GM19328 (cell line): ENCODE data around the gene CASZ1.

Experiments
- ATAC-seq: cut with Tn5 transposase; IDR thresholded peaks from one replicate; pipeline ENCODE4 v1.9.1; 2021; ENCODE audit warnings: mild to moderate bottlenecking, moderate library complexity; ENCODE audit not compliant: unreplicated experiment

CASZ1 gene

DNA sequence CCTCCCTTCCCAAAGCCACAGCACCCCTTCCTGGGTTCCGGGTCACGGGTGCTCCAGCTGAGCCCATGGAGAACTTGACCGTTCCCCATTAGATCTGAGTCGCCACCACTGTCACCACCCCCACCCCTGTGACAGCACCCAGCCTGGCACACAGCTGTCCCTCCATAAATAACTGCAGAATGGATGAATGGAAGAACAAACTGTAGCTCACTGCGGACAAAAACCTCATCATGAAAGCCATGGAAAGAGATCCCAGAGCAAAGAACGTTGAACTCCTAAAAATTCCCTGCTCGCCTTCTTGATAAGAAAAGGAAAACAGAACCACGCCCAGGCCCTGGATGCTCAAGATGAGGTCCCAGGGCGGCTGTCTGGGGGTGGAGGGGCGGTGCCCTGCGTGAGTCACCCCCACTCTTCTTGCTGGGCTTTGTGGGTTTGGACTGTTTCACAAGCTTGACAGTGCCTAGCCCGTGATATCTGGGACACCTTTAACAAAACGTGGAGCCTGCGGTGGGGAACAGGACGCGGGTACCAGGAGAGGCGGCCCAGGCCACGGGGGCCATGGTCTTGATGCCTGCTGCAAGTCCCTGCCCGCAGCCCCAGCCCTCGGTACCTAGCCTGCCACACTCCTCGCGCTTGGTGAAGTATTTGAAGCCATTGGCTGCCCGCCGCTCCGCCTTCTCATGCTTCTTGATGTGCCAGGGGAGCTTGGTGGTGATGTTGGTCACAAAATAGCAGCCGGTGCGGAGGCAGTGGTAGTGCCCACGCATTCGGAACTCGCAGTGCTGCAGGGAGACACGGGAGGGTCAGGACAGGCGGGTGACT is 151.9 kb downstream of the CASZ1 start:
- no peak for ATAC-seq

DNA sequence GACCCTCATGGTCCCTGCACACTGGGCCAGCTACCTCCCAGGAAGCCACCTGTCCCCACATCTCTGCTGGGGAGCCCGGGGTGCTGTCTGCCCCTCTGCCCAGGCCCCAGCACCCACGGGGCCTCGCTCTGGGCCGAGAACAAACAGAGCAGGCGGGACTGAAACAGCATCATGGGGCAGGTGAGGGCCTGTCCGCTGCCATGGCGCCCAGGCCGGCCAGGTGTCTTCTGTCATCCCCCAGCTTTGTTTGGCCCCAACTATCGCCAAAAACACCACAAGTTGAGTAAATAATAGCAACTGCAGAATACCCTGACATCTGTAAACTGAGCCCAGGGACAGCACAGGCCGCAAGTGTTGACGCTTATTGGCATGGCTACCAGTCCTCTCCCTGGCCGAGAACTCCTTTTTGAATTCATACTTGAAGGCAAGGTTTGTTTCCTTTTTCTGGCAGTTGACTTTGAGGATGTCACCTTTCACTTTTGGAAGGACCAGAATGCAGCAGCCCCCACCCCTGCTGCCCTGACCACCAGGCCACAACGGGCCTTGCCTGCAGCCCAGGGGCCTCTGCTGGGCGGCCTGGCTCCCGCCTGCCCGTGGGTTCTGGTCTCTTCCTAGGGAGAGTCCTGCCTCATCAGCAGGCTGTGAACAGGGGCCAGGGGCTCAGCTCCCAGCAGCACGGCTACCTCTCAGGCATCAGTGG is 152.7 kb downstream of the CASZ1 start:
- ATAC-seq: no peak

DNA sequence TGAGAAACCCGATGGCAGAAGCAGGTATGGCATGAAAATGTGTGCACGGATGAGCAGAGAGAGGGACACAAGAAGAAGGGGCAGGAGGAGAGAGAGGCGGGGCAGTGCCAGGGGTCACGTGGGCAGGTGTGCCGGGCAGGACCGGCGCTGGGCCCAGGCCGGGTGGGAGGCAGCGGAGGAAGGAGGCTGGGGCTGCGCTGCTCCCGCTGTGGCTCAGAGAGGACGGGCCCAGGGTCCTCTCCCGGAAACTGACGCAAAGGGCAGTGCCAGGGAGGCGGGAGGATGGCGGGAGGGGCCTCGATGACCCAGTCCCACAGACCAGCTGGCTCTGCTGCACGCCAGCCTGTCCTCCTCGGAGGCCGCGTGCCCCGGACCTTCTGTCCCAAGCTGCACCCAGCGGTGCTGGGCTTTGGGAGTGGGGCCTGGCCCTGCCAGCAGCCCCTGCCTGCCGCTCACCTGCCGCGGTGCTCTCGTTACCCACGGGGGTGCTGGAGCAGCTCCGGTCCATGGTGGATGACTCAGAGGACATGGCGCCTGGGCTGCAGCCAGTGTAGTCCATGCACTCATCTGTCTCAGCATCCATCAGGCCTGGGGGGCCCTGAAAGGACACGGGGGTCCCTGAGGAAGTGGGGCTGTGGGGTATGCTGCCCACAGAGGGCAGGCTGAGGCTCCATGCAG is 153.9 kb downstream of the CASZ1 start:
- ATAC-seq: no peak

DNA sequence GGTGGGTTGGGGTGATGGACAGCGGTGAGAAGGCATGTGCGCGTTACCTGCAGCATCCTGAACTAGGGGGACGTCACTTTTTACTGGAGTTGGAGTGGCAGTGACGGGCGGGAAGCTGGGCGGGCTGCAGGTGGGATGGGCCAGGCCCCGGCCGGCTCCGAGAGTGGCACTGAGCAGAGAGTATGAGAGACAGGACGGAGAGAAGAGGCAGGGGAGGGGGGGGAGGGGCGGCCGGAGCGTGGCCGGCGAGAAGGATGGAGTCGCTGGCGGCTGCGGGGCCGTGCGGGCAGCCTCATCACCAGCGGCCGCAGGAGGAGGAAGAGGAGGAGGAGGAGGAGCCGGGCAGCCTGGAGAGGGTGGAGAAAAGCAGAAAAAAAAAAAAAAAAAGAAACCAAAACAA is 154.5 kb downstream of the CASZ1 start:
- no peak for ATAC-seq

DNA sequence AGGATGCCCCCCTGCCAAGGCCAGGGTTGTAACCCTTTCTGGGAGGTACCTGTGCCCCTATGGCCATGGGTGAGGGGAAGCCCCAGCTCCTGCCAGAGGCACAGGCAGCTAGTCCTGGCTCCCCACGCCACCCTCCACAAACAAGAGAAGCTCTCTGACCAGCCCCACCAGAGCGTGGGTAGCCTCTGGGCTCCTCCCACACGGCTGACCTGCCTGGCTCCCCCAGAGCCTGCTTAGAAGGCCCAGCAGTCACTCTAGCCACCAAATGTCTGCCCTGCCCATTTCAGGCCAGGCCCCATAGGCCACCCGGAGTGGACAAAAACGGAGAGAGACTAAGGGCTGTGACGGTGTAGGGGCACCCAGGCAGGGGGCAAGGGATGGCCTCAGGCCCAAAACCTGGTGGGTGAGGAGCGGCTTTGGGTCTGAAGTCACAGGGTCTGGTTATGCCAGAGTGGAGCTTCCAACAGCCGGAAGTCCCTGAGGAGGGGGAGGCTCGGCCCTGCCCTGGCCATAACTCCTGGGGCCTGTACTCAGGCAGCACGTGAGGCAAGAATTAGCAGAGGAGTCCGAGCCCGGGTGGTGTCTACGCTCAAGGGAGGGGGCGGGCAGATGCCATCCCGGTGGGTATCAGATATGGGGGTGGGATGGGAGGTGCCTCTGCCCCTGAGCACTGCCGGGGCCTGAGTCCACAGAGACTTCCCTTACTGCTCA is 155.4 kb downstream of the CASZ1 start:
- no peak for ATAC-seq

DNA sequence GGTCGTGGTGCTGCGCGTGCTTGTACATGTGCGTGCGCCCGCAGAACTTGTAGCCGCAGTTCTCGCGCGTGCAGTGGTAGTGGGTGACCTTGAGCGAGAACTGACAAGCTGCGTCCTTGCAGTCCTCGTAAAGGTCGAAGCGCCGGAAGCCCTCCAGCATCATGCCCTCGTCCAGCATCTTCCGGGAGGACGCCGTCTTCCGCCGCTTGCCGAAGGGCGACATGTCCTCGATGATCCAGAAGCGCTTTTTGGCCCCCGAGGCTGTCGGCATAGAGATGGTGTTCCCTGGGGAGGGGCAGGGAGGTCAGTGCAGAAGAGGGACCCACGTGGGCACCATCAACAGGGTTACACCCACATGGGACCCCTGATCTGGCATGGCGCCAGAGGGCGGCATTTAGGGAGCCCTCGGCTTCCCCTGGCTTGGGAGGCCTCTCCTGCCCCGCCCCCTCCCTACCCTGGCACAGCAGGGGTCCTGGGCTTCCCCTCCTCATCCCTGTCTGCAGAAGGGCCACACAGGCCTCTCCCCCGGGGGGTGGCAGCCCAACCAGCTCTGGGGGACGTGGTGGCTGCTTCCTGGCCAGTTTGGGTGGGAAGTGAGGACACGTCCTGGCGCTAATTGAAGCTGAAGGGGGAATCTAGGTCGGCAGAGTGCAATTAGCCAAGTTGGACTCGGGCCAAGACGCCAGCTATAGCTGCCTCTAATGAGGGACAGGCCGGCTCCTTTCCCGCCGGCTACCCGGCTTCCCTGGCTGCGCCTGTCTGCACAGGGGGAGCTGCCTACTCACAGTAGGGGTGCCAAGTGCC is 156.5 kb downstream of the CASZ1 start:
- ATAC-seq: no peak

DNA sequence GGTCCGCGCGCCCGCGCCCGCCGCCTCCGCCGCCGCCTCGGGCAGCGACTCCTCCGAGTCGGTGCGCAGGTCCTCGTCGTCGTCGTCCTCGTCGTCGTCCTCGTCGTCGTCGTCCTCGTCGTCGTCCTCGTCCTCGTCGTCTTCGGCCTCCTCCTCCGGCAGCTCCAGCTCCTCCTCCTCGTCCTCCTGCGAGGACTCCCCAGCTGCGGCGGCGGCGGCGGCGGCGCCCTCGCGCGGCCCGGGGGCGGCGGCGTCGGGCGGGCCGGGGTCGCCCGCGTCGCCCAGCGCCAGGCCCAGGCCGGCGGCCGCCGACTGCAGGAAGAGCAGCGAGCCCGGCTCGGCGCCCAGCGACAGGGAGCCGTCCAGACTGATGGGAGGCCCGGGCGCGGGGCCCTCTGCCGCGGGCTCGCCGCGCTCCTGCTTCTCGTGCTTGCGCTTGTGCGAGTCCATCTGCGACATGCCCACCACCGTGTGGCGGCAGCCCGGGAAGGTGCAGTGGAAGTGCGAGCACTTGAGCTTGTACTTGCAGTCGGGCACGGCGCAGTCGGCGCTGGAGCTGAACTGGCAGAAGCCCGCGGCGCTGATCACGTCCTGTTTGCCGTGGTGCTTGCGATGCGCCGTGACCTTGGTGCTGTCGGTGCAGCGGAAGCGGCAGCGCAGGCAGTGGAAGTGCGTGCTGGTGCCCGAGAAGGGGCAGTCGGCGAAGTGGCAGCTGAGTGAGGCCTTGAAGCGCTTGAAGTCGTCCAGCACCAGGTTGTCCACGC is 157.3 kb downstream of the CASZ1 start:
- ATAC-seq: no peak

DNA sequence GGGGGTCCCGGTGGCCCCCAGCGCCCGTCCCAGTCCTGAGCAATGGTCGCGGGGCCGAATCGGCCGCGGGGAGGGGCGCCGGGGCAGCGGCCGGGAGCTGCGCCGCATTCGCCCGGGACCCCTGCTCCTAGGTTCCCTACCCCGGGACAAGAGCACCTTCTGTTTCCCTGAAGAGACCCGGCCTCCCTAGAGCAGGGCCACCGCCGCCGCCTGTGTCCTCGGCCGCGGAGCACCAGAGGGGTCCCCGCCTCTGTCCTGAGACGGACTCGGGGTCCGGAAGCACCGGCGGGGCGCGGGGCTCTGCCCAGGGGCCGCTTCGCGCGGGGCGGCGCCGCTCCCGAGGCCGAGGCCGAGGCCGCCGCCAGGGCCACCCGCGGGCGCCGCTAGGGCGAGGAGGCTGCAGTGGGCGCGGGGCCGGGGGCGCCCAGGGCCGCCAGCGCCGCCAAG is 157.9 kb downstream of the CASZ1 start:
- no peak for ATAC-seq

DNA sequence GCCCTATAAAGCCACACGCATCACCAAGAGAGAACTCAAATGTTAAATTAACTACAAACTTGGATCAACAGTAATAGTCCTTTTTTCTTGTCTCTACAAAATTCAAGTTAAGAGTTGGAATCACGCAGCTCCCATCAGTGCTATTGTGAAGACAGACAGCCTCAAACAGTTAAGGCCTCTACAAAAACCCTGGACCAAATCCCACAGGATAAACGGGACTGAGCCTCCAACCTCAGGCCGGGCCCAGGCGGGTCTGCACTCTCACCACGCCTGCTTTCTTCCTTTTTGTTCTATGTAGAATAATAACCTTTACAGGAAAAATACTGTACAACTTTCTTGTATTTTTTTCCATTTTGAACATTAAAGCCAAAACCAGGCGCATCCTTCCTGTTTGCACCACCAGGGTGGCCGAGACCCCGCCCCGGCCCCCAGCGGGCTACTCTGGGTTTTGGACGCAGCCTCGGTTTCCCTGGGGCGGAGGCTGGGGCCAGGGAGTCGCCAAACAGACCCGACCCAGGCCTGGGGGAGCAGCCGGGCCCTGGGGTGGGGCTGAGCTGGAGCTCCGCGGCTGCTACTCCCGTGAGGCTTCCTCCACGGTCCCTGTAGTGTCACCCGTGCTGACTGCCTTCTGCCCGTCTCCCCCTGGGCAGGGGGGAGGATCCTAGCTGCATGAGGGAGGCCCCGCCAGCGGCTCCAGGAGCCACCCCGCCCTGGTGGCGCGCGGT is 158.4 kb downstream of the CASZ1 start:
- no peak for ATAC-seq

DNA sequence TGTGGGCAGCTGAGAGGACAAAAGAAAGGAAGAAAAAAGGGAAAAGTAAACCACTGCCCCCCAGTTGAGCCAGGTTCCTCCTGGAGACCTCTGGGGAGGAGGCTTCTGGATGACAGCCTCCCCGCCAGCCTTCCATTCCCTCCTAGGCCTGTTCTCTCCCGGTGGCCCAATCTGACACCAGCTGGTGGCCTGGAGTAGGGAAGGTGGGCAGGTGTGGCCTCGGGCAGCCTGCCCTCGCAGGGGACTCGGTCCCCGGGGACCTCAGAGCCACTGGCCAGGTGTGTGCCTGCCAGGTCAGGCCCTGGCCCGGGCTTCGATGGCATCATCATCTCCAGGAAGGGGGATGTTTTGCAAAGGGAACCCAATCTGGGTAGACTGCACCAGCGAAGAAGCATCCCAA is 159.0 kb downstream of the CASZ1 start:
- ATAC-seq: no peak

DNA sequence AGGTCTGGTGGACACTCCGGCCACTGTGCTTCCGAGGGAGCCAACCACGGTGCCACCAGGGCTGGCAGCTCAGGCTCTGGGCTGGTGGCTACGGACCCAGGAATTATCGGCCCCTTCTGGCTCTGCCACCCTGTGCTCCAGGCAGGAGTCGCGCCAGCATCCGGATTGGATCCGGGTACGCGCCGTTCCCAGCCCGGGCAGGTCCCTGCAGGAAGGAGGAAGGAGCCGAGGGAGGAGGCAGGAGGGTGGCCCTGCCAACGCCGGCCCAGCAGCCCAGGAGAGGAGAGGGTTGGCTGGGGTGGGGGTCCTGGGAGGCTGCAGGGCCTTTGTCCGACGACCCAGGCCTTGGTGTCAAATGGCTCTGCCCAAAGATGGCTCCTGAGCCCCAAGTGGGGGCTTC is 160.5 kb downstream of the CASZ1 start:
- ATAC-seq: no peak

DNA sequence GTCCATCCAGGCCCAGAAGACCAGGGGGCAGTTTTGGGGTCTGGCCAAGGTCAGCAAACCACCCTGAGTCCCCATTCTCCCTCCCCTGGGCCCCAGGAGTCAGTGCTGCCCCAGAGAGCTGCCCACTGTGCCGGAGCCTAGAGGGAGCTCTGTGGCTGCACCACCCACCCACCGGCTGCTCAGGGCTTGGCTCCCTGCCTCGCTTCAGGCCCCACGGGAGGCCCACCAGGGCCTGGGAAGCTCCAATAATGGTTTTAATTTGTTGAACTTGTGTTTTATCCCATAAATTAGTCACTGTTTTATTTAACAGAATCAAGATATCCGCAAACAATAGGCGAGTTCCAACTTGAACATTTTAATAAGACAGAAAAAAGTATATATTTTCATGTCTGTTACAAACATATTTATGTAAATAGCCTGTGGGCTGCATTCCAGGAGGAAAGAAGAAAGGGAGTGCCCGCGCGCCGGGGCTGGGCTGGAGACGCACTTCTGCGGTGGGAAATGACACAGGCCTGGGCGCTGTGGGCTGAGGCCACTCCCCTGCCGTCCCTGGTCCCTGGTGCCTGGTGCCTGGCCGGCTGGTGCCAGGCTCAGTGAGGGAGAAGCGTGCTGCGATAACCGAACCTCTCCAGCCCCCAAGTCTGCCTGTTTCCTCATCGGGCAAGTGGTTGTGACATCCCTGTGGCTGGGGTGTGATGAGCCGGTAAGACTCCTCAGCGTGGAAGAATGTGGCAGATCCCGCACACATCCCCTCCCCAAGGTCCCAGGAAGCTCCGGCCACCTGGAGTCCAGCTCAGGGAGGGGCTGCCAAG is 161.2 kb downstream of the CASZ1 start:
- no peak for ATAC-seq

DNA sequence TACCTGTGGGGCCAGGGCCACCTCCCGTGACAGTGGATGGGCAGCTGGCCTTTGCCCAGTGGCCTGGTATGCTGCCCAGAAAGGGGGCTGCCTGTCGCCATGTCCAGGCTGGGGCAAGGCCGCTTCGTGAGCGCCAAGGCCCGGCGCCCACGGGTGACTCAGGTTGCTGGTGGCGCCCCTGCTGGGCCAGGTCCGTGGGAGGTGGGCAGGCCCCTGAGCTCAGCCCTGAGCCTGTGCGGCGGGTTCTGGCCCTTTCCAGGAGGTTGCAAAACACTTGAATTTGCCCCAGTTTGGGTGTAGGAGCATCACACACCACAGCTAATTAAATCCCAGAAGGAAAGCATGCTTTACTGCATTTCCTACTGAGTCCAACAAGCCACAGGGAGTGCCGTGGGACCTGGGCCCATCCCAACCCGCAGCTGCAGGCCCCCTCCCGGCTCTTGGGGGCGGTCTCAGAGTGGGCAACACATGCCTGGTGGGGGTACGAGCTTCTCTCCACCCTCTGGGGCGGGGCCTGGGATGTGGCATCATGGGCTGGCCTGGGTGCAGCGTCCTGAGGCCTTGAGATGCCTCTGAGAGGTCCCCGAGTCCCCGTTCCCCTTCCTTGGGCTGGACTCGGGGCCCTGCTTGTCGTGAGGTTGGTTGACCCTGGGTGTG is 161.9 kb downstream of the CASZ1 start:
- ATAC-seq: no peak

DNA sequence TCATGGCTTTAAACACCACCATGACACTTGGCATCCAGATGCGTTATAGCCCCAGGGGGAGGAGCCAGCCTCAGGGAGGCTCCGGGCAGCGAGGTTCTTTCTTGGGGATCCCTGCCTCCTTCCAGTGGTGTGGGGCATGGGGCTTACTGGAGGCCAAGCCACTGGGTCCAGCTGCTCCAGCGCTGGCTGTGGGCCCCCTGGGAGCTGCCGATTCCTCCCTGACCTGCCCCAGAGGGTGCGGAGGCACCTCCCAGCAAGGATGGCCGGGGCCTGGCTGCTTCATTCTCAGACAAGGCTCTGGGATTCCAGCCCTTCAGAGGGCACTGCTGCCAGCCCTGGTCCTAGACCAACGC is 162.4 kb downstream of the CASZ1 start:
- no peak for ATAC-seq

DNA sequence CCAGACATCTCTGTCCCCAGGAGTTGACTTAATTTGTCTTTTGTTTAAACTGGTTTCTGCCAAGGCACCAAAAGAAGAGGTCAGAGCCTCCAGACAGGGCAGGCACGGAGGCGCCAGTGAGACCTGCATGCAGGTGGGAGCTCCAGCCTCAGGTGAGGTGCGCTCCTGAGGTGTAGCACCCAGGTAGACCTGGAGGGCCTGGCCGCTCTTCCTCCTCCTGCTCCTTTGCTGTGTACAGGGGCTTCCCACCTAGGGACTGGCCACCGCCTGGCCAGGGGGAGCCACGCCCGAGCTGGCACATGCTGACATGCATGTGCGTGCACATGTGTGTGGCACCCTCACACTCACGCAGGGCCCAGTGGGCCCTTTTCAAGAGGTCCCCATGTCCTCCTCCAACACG is 163.0 kb downstream of the CASZ1 start:
- no peak for ATAC-seq

DNA sequence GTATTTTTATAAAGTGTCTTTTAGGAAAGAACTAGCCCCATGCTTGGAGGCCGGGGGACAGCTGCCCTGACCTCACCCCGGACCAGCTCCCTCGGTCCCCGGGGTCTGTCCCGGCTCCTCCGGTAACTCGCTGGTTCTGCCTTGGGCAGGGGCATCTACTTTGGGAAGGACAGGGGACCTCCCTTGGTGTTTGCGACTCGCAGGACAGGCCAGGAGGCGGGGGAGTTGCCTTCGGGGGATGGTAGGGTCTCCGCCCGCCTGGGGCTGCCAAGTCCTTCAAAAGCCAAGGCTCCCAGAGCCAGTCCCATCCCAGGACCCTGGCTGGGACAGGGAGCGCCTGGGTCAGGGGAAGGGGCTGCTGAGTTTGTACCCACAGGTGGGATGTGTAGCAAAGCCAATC is 163.8 kb downstream of the CASZ1 start:
- no peak for ATAC-seq

DNA sequence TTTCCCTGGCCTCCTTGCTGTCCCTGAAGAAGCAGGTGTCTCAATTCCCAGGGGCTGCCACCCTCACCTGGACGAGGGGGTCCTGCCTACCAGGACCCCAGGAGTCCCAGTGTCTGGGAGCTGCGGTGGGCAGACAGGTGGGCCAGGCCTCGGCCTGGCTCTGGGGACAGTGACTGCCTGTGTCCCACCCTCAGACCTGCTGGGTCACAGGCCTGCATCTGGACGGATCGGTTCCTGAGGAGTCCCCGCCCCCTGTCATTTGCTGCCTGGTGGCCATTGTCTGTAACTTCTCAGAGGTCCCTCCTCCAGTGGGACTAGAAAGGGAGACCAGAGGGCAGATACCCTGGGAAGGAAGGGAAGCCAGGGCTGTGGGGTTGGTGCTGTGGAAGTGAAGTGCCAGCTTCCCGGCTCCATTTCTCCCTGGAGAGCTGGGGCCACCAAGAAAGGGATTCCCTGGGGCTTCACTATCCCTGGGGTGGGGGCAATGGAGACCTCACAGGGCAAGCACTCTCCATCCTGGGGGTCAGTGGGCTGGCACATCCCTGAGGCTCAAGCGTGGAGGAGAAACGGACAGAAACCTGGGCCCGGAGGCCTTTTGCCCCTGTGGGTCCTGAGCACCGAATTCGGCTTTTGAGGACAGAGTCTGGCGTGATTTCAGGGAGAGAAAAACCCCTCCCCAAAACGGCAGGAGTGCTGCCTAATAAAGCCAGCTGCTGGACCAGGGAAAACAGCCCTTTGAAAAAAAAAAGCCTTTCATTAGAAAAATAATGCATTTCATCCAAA is 164.4 kb downstream of the CASZ1 start:
- no peak for ATAC-seq
